CD1c-positive myeloid dendritic cell (primary cell): Measurements from ENCODE around the gene DHX40.
"Not testable (repeated sequence)": the region's sequence is repeated elsewhere in the genome, so short reads cannot be mapped to it uniquely, and the experiment has no call there.

ENCODE experiments used
- DNase-seq: peaks from one replicate; pipeline ENCODE4 v3.0.0-alpha.2; 2016; ENCODE audit errors: extremely low spot score

The DHX40 gene

DNA sequence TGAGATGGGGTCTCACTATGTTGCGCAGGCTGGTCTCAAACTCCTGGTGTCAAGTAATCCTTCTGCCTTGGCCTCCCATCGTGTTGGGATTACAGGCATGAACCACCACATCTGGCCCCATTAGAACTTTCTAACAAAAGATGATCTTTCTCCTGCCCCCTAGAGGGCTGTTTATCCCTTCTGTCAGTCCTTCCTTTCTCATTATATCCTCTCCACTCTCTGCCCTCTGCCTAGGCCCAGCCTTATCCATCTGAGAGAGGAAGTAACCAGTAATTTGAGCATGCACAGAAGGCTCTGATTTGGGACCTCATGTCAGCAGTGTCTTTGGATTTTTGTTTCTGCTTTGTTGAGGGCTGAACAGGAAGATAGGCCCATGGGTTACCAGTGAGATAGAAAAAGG is 4.4 kb upstream of the DHX40 start:
- DNase-seq = peak; percentile 52

GRCh38 chr17:59565959-59566324 is 532 bp downstream of the DHX40 start:
- peak; percentile 73 for DNase-seq

DNA sequence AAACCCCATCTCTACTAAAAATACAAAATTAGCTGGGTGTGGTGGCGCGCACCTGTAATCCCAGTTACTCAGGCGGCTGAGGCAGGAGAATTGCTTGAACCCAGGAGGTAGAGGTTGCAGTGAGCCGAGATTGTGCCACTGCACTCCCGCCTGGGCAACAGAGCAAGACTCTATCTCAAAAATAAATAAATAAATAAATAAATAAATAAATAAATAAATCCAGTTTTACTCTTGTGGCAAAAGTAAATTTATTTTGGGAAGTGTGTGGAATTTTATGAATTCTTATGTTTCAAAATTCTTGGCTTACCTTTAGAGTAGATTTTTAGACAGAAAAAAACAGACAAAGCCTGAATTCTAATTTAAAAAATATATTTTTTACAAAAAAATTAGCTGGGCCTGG is 3.7 kb downstream of the DHX40 start:
- DNase-seq = not testable (repeated sequence)

DNA sequence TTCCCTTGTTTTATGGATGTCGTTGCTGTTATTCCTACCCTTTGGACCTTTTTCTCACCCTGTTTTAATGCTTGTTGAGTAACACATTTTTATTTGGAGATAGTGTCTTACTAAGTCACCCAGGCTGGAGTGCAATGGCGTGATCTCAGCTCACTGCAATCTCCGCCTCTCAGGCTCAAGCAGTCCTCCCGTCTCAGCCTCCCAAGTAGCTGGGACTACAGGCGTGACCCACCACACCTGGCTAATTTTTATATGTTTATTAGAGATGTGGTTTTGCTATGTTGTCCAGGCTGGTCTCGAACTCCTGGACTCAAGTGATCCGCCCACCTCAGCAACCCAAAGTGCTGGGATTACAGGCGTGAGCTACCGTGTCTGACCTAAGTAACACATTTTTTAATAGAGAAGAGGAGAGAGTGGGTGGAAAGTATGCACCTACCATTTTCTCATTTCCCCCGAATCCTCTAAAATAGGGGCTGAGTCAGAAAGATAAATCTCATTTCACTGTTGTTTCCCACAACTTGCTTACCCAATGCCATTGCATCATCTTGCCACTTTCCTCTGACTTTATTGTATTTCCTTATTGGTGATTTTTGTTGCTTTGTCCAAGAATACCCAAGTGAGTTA is 7.0 kb downstream of the DHX40 start:
- DNase-seq = peak; percentile 90

- not testable (repeated sequence) for DNase-seq
Observed at GRCh38 chr17:59584168-59584567, 18.8 kb downstream of the DHX40 start.

DNA sequence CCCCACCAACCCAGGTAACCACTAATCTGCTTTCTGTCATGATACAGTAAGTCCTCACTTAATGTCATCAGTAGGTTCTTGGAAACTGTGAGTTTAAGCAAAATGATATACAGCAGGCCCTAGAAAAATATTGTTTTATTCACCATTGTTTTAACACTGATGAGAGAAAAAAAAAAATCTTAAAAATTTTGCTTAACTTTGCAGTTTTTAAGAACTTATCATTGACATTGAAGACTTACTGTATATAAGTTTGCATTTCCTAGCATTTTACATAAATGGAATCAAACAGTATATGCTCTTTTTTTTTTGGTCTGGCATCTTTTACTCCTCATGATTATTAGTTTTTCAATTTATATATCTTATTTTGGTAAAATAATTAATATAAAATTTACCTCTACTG is 34.8 kb downstream of the DHX40 start:
- DNase-seq = no peak

DNA sequence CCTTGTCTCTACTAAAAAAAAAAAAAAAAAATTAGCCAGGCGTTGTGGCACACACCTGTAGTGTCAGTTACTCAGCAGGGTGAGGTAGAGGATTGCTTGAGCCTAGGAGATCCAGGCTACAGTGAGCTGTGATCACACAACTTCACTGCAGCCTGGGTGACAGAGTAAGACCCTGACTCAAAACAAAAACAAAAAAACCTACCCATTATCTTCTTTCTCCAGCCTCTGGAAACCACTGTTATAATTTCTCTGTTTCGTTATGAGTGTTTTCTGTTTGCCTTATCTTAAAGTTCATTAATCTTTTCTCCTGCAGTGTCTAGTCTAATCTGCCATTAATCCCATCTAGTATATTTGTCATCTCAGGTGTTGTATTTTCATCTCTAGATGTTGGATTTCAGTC is 35.7 kb downstream of the DHX40 start:
- DNase-seq = no peak

GRCh38 chr17:59607061-59607460 is 41.7 kb downstream of the DHX40 start:
- DNase-seq = no peak

GRCh38 chr17:59607817-59608403 is 42.5 kb downstream of the DHX40 start:
- peak; percentile 40 for DNase-seq

DNA sequence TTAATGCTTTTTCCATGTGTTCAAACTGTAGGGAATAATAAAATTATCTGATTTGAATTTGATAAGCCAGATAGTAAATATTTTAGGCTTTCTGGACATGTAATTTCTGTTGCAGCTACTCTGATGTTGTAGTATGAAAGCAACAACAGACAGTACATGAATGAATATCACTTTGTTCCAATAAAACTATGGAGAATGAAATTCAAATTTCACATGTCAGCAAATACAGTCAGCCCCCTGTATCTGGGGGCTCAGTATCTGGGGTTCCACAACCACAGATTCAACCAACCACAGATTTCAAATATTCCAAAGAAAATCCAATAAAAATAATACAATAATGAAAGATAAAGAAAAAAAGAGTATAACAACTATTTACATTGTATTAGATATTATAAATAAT is 46.1 kb downstream of the DHX40 start:
- DNase-seq = no peak

- DNase-seq = no peak
Observed at GRCh38 chr17:59616253-59616920, 51.0 kb downstream of the DHX40 start.

GRCh38 chr17:59617156-59617732 is 51.8 kb downstream of the DHX40 start:
- DNase-seq = no peak

DNA sequence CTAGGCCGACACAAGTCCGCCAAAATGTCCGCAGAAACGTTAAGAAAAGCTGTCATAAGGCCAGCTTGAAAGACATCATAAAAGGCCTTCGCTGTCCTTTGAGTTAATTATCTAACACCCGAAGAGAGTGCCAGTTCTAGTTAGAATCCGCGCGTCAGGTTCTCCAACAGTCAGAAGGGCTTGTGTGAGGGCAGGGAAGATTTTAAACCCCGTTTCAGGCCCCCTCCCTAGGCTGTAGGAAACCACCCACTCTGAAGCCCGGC is 53.6 kb downstream of the DHX40 start:
- no peak for DNase-seq

- peak; percentile 98 for DNase-seq
Observed at GRCh38 chr17:59619298-59620063, 54.1 kb downstream of the DHX40 start, which contains the start of gene CLTC. Gene CLTC (plus strand): TSS chr17:59619895. CDS start chr17:59620132, 237 bp downstream.

DNA sequence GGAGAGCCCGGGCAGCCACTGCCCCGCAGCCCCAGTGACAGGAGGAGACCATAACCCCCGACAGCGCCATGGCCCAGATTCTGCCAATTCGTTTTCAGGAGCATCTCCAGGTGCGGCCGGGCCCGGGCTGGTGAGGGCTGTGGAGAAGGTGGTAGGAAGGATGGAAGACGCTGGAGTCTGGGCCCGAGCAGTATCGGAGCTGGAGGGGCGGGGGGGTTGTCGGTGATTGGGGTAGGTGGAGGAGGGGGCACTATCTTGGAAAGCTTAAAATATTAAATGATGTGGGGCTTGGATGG is 54.6 kb downstream of the DHX40 start:
- no peak for DNase-seq

DNA sequence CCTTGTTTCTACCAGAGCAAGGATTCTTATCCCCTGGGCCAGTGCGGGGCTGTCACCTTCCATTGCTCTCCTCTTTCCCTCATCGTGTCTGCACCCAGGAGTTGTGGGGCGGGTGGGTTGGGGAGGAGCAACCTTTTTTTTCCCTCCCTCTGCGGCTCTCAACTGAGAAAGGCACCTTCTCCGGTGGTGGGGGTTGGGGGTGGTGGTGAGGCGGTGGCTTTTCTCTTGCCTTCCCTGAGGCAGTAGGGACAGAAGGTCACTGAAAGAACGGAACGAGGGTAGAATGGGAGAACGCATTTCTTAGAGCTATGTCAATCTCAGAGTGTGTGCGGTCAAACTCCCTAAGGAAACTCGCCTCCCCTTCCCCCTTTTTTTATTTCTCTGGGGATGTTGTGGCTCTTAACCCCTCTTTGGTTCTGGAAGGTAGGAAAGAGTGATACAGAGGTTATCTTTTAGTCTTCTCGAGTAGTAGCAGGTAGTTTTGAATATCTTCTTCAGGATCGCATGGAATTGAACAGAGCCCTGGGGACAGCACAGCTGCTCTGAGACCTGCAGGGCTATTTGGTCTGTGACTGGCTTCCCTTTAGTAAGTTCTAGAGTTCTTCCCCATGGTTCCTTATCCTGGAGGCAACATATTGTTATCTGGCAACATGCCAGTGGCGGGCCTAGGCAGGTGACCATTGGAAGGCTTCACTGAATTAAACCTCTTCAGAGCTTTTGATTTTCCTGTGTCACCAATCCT is 55.3 kb downstream of the DHX40 start:
- DNase-seq = peak; percentile 73

- no peak for DNase-seq
Observed at GRCh38 chr17:59621771-59622170, 56.4 kb downstream of the DHX40 start.

- no peak for DNase-seq
Observed at GRCh38 chr17:59623151-59623550, 57.7 kb downstream of the DHX40 start.

DNA sequence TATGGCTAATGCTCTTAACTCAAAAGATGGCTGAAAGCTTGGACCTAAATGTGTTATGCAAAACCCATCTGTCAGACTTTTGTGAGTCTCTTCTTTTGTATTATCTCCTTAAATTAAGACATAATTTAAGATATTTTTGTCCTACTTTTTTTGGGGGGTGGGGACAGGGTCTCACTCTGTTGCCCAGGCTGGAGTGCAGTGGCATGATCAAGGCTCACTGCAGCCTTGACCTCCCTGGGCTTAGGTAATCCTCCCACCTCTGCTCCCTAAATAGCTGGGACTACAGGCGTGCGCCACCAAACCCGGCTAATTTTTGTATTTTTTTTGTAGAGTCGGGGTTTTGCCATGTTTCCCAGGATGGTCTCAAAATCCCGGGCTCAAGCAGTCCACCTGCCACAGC is 61.3 kb downstream of the DHX40 start:
- DNase-seq = no peak

GRCh38 chr17:59627274-59627673 is 61.9 kb downstream of the DHX40 start:
- no peak for DNase-seq

- peak; percentile 73 for DNase-seq
Observed at GRCh38 chr17:59627770-59628171, 62.4 kb downstream of the DHX40 start.

- DNase-seq = no peak
Observed at GRCh38 chr17:59629174-59629573, 63.8 kb downstream of the DHX40 start.
